WERI-Rb-1 (cell line): ENCODE results near the gene PXK.

Source experiments
- DNase-seq: peaks from one replicate; pipeline ENCODE4 v3.0.0-alpha.2; 2020
- H3K27ac ChIP-seq: fragments of 250-450 bp; sonication (Bioruptor Pico); 2 replicates; pipeline ENCODE4 v1.5.1; 2020; ENCODE audit warnings: mild to moderate bottlenecking, moderate library complexity
- H3K27me3 ChIP-seq: fragments of 250-450 bp; sonication (Bioruptor Pico); 2 replicates; pipeline ENCODE4 v1.5.1; 2021; ENCODE audit warnings: mild to moderate bottlenecking, low read depth, moderate library complexity; ENCODE audit not compliant: insufficient read depth, severe bottlenecking
- H3K36me3 ChIP-seq: fragments of 250-450 bp; sonication (Bioruptor Pico); 2 replicates; pipeline ENCODE4 v1.5.1; 2020; ENCODE audit warnings: mild to moderate bottlenecking, moderate library complexity
- H3K4me3 ChIP-seq: 2 replicates; pipeline ENCODE4 v1.5.1; 2011; ENCODE audit warnings: low read depth, mild to moderate bottlenecking, control low read depth, low read length
- H3K9me3 ChIP-seq: fragments of 250-450 bp; sonication (Bioruptor Pico); 2 replicates; pipeline ENCODE4 v1.5.1; 2021; ENCODE audit warnings: mild to moderate bottlenecking, moderate library complexity; ENCODE audit not compliant: severe bottlenecking
- CTCF ChIP-seq: IDR thresholded peaks from 2 replicates; pipeline ENCODE4 v1.5.1; 2011; ENCODE audit warnings: low read depth, mild to moderate bottlenecking, control low read depth, inconsistent platforms, low read length

Gene PXK

DNA sequence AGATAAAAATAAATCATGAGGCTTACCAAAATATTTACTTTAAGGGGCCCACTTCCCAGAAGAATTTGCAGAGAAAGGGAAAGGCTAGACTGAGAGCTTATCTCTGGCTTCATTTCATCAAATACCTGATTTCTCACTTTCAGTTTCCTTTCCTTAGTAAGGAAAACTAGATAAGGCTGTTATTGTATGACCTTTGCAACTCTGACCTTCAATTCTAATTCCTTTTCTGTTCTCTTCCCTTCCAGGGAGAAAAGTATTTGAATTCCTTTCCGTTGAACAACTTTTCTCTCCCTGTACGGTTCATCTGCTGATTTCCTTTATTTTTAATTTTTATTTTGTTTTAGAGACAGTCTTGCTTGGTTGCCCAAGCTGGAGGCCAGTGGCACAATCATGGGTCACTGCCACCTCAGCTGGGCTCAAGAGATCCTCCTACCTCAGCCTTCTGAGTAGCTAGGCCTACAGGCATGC lies 7.1 kb upstream of the PXK start:
- no peak overlapping the region for H3K27ac ChIP-seq
- H3K27me3 ChIP-seq: no peaks in the 10 kb centered on the region
- no peak for DNase-seq
- H3K4me3 ChIP-seq: no peak overlapping the region
- no peak for TF ChIP-seq CTCF
- H3K9me3 ChIP-seq: no peaks in the 10 kb centered on the region
- H3K36me3 ChIP-seq: no peaks in the 10 kb centered on the region

DNA sequence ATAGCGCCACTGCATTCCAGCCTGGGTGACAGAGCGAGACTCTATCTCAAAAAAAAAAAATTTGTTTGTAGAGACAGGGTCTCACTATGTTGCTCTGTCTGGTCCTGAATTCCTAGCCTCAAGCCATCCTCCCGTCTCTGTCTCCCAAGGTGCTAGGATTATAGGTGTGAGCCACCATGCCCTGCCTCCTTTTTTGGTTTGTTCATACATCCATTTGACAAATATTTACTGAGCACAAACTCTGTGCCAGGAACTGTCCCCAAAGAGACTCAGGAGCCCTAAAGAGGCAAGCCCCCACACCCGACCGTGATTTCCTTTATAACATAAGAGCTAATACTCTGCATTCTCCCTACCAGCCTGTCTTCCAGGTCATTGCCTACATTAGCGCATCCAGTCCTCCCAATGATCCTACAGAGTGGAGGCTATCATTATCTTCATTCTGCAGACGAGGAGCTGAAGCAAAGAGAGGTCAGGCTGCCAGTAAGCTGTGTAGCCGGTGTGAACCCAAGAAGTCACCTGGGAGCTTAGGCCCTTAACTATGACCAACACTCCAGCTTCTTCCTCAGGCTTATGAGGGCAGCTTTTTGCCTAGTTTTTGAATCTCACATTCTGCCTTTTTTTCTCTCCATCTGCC lies 6.3 kb upstream of the PXK start:
- no peaks in the 10 kb centered on the region for H3K27me3 ChIP-seq
- DNase-seq: no peak

GRCh38 chr3:58329150-58329921 lies 3.4 kb upstream of the PXK start:
- Histone ChIP-seq H3K9me3 (no peaks in the 10 kb centered on the region), H3K36me3 (no peaks in the 10 kb centered on the region), H3K4me3 (no peak overlapping the region), H3K27ac (no peak overlapping the region), H3K27me3 (no peaks in the 10 kb centered on the region)
- no peak for TF ChIP-seq CTCF
- no peak for DNase-seq

More for the DNA sequence above, 6.3 kb upstream of the PXK start:
- no peak for TF ChIP-seq CTCF
- no peak overlapping the region for H3K27ac ChIP-seq
- no peaks in the 10 kb centered on the region for H3K9me3 ChIP-seq
- H3K36me3 ChIP-seq: no peaks in the 10 kb centered on the region
- no peak overlapping the region for H3K4me3 ChIP-seq

- Histone ChIP-seq H3K27ac (no peak overlapping the region), H3K9me3 (no peaks in the 10 kb centered on the region), H3K4me3 (no peak overlapping the region), H3K27me3 (no peaks in the 10 kb centered on the region), H3K36me3 (no peaks in the 10 kb centered on the region)
- DNase-seq: no peak
- TF ChIP-seq CTCF: no peak
Measured at GRCh38 chr3:58329922-58330413, 2.7 kb upstream of the PXK start.

GRCh38 chr3:58331593-58332152 lies 1.0 kb upstream of the PXK start:
- TF ChIP-seq CTCF: no peak
- DNase-seq: no peak
- H3K4me3 ChIP-seq: no peak overlapping the region

More at GRCh38 chr3:58331593-58332152, 1.0 kb upstream of the PXK start:
- no peaks in the 10 kb centered on the region for H3K9me3 ChIP-seq
- no peak overlapping the region for H3K27ac ChIP-seq
- no peaks in the 10 kb centered on the region for H3K36me3 ChIP-seq
- no peaks in the 10 kb centered on the region for H3K27me3 ChIP-seq
